Measurements from ENCODE around the gene CIITA.

CIITA gene

DNA sequence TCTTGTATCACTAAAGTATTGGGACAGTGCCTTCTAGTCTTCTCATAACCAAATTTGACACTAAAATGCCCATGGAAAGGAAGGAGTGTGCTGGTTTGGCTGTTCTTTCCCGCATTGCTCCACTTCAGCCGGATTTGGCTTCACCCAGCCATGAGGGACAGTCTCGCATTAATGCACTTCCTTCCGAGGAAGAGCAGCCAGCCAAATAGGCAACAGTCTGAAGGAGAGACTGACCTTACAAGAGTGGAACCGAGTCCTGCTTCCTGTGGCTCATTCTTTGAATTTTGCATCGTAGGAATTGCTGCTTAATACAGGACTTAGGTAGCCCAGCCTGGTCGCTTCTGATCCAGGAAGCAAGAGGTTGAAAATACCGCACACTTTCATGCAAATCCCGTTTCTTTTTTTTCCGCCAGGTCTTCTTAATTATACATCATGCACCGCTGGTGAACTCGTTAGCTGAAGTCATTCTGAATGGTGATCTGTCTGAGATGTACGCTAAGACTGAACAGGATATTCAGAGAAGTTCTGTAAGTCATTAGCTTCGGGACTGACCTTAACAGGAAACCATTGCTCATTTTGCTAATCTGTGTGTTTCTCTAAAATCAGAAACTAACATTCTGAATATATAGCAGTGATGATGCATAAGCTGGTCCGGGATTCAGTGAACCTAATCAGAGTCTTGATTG lies 105.6 kb downstream of the CIITA start:
- DNase-seq, result no peak

DNA sequence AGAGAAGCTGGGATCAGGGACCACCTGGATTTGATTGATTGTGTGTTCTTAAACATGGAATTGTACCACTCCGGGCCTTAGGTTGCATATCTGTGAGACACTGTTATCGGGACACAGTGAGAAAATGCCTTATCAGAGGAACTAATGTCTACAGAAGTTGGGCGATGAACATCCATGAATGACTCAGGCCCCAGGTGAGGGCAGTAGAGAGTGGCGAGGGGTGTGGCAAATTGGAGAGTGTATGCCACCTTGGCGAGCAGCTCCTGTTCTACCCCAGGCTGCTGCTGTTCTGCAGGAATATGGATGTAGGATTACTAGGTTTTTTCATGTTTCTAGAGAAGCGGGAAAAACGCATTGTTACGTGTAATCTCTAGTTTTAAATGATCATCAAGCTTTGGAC lies 106.2 kb downstream of the CIITA start:
- DNase-seq, result no peak

DNA sequence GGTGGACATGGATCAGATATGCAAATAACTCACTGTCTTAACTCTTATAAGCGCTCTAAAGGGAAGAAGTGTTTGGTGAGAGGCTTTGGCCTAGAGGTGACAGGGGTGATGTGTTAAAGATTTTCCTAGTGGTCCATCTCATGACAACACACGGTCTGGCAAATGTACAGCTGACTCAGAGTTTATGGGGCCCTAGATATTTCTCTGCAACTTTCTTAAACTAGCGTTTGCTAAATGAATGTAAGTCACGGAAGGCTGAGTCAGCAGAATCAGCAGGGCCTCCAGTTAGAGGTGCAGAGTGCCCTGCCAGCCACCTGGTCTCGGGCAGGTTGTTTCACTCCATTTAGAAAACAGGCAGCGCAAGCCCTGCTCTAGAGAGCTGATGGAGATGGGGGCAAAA lies 107.5 kb downstream of the CIITA start:
- no peak for DNase-seq
